Endothelial cell of umbilical vein (primary cell): ENCODE results near the gene C8B. TPM values are rescaled to one million over a fixed set of nuclear protein-coding genes. Genes with fewer than 3 reads are reported as not detected.

Experiments used
- BruUV-seq: library from RNA; stranded (reverse); fragments of 400-500 nt; replicated peaks from 2 replicates; lab custom pipeline; 2021; lab: Mats Ljungman, UMichigan
- CTCF ChIA-PET: fragments of 300-600, 350-600 bp; sonication (Branson Sonifier 250); formaldehyde crosslinking; loops from one replicate; lab custom pipeline; 2021; ENCODE audit warnings: antibody characterized with exemption, inconsistent platforms; lab: Charles Lee
- POLR2A ChIA-PET: fragments of 300-600, 350-600 bp; sonication (Branson Sonifier 250); formaldehyde crosslinking; loops from one replicate; lab custom pipeline; 2021; ENCODE audit warnings: antibody characterized with exemption, inconsistent platforms; lab: Charles Lee
- DNase-seq: peaks from one replicate; pipeline ENCODE4 v3.0.0-alpha.2; 2011; ENCODE audit warnings: low read depth, low spot score
- FAIRE-seq: peaks from 2 replicates; lab custom pipeline; 2011; peaks lifted over from hg19 to GRCh38; lab: Jason Lieb, UNC
- H2AFZ ChIP-seq: 2 replicates; pipeline ENCODE4 v1.6.0; 2012; ENCODE audit warnings: low read depth, low read length, control low read depth, inconsistent platforms
- H3K27ac ChIP-seq: 2 replicates; pipeline ENCODE4 v1.5.1; 2011; ENCODE audit warnings: low read depth, mild to moderate bottlenecking, control low read depth, low read length, moderate library complexity; ENCODE audit not compliant: insufficient read depth
- H3K27me3 ChIP-seq, 2 experiments: 2 replicates each; pipeline versions ENCODE4 v1.6.0 to v1.6.1; 2011; ENCODE audit warnings: low read length in 2 of 2, mixed read lengths in 1 of 2; ENCODE audit not compliant: control insufficient read depth in 2 of 2, insufficient read depth in 2 of 2
- H3K36me3 ChIP-seq, 2 experiments: 2 replicates in 1 of 2; 3 replicates in 1 of 2; pipeline ENCODE4 v1.5.1; 2011; ENCODE audit warnings: low read length in 2 of 2, mild to moderate bottlenecking in 1 of 2, moderate library complexity in 1 of 2; ENCODE audit not compliant: control insufficient read depth in 2 of 2, insufficient read depth in 2 of 2; ENCODE audit errors: extremely low read depth in 1 of 2
- H3K4me1 ChIP-seq: 3 replicates; pipeline ENCODE4 v1.5.1; 2011; ENCODE audit warnings: mild to moderate bottlenecking, low read length; ENCODE audit not compliant: control insufficient read depth, insufficient read depth; ENCODE audit errors: extremely low read depth
- H3K4me2 ChIP-seq: 2 replicates; pipeline ENCODE4 v1.6.1; 2011; ENCODE audit warnings: low read length, control low read depth, mixed read lengths; ENCODE audit not compliant: insufficient read depth
- H3K4me3 ChIP-seq, 3 experiments: fragments of 200-600 bp in 1 of 3; sonication (generic), shearing (Covaris generic) in 1 of 3; replicated peaks in 1 of 3; 2 replicates each; pipeline ENCODE4 v1.5.1; 2011 to 2016; ENCODE audit warnings: control low read depth in 3 of 3, low read length in 3 of 3, mild to moderate bottlenecking in 2 of 3, inconsistent platforms in 1 of 3, low read depth in 1 of 3, moderate library complexity in 1 of 3; ENCODE audit not compliant: insufficient read depth in 1 of 3
- H3K79me2 ChIP-seq: 2 replicates; pipeline ENCODE4 v1.6.0; 2012; ENCODE audit warnings: low read length, inconsistent platforms; ENCODE audit not compliant: control insufficient read depth, insufficient read depth
- H3K9ac ChIP-seq: replicated peaks from 2 replicates; pipeline ENCODE3; 2011; ENCODE audit warnings: low read length, control low read depth; ENCODE audit not compliant: insufficient read depth; ENCODE audit errors: extremely low read depth
- H3K9me1 ChIP-seq: replicated peaks from 3 replicates; pipeline ENCODE4 v1.6.0; 2011; ENCODE audit warnings: mild to moderate bottlenecking, low read length; ENCODE audit not compliant: control insufficient read depth, insufficient read depth; ENCODE audit errors: extremely low read depth
- H3K9me3 ChIP-seq: replicated peaks from 2 replicates; pipeline ENCODE4 v1.5.1; 2012; ENCODE audit warnings: low read length, inconsistent platforms; ENCODE audit not compliant: control insufficient read depth, insufficient read depth
- H4K20me1 ChIP-seq: replicated peaks from 2 replicates; pipeline ENCODE3; 2011; ENCODE audit warnings: mild to moderate bottlenecking, low read length; ENCODE audit not compliant: control insufficient read depth, insufficient read depth; ENCODE audit errors: extremely low read depth
- CTCF ChIP-seq, 2 donors: IDR thresholded peaks; 1 replicate in 1 of 2; 2 replicates in 1 of 2; pipeline ENCODE4 v1.5.1; 2011; ENCODE audit warnings: low read length in 2 of 2, mild to moderate bottlenecking in 2 of 2, moderate library complexity in 2 of 2, control low read depth in 1 of 2, inconsistent platforms in 1 of 2, low read depth in 1 of 2; ENCODE audit not compliant: insufficient read depth in 1 of 2; ENCODE audit errors: extremely low read depth in 1 of 2
- EZH2 ChIP-seq: IDR thresholded peaks from 2 replicates; pipeline ENCODE4 v1.6.1; 2012; ENCODE audit warnings: borderline replicate concordance, low read depth, mild to moderate bottlenecking, moderate library complexity, low read length, inconsistent platforms; ENCODE audit not compliant: severe bottlenecking
- FOS ChIP-seq: IDR thresholded peaks from 2 replicates; pipeline ENCODE4 v1.6.1; 2011; ENCODE audit warnings: mild to moderate bottlenecking, low read length, moderate library complexity, borderline replicate concordance; ENCODE audit not compliant: insufficient read depth
- GATA2 ChIP-seq: IDR thresholded peaks from 2 replicates; pipeline ENCODE4 v1.7.0; 2011; ENCODE audit warnings: low read depth, mild to moderate bottlenecking, moderate library complexity, mixed read lengths, low read length; ENCODE audit not compliant: insufficient read length, insufficient read depth
- JUN ChIP-seq: IDR thresholded peaks from 2 replicates; pipeline ENCODE4 v1.6.1; 2011; ENCODE audit warnings: borderline replicate concordance, low read depth; ENCODE audit not compliant: insufficient read length, insufficient read depth
- MAX ChIP-seq: IDR thresholded peaks from 2 replicates; pipeline ENCODE4 v1.6.1; 2011; ENCODE audit not compliant: insufficient read depth, insufficient read length
- MYC ChIP-seq: IDR thresholded peaks from one replicate; pipeline ENCODE4 v1.6.1; 2011; ENCODE audit warnings: mild to moderate bottlenecking, low read depth, low read length
- POLR2A ChIP-seq: IDR thresholded peaks from 2 replicates; pipeline ENCODE4 v1.6.1; 2012; ENCODE audit warnings: low read depth, mild to moderate bottlenecking, control low read depth, low read length
- POLR2AphosphoS5 ChIP-seq: IDR thresholded peaks from 2 replicates; pipeline ENCODE4 v1.6.1; 2012; ENCODE audit warnings: low read depth, mild to moderate bottlenecking, control low read depth, low read length, moderate library complexity; ENCODE audit not compliant: insufficient read depth
- dilution Hi-C: fragments of 300-500 bp; cut with MboI; formaldehyde crosslinking; loops from one replicate; pipeline ENCODE4 v1.15.0; 2019; ENCODE audit warnings: low sequenced_read_pairs; ENCODE audit not compliant: extremely low pct_ligation_motif_present
- intact Hi-C: fragments of 100-400 bp; cut with micrococcal nuclease; formaldehyde crosslinking; loops from one replicate; pipeline ENCODE4 v1.10.0; 2022
- polyA plus RNA-seq, 4 experiments: library from polyadenylated mRNA; depleted of rRNA in 3 of 4; stranded (reverse) in 3 of 4; unstranded in 1 of 4; fragments of >200 nt; gene quantifications; 2 replicates each; pipeline versions ENCODE4 v1.2.1 to v1.2.3, GENCODE V29; 2011 to 2012; ENCODE audit warnings: missing spikeins in 1 of 4
- total RNA-seq: library from RNA; stranded (reverse); gene quantifications from 2 replicates; pipeline ENCODE4 v1.2.3, GENCODE V29; 2021

C8B gene
- total and polyA plus RNA-seq, 2 donors (not counting 3 experiments of a cell fraction or from before 2014, with no cell fraction given), result not detected

- BruUV-seq, result no TSS peak
- Histone ChIP-seq H2AFZ (no peak overlapping the region), H3K4me3 (no peak overlapping the region), H3K4me1 (no peaks in the 10 kb centered on the region), H3K27me3 (no peaks in the 10 kb centered on the region), H3K36me3 (no peaks in the 10 kb centered on the region), H3K27ac (no peak overlapping the region), H3K9ac (no peak overlapping the region), H3K9me1 (no peaks in the 10 kb centered on the region), H3K4me2 (no peak overlapping the region), H3K79me2 (no peaks in the 10 kb centered on the region), H3K9me3 (no peaks in the 10 kb centered on the region), H4K20me1 (no peaks in the 10 kb centered on the region)
- dilution Hi-C loops (no loop called here), intact Hi-C loops (no loop called here)
- POLR2A ChIA-PET, result no interaction called here
- no peak for FAIRE-seq
- no peak for DNase-seq
- TF ChIP-seq MAX (no peak), CTCF (IDR thresholded peaks at IDR 0.05; ENCODE audit: extremely low read depth in 1 of 2, insufficient read depth in 1 of 2, low read depth in 1 of 2, low read length in 2 of 2) (no peak), POLR2AphosphoS5 (no peak), POLR2A (no peak), MYC (no peak), JUN (no peak), GATA2 (no peak), FOS (no peak), EZH2 (no peak)
- CTCF ChIA-PET, result no interaction called here
Measured at GRCh38 chr1:56910441-56910985, 55.3 kb downstream of the C8B start.
